Skeletal muscle cell (primary cell): ENCODE data around the gene CALR.
"Not testable (repeated sequence)": the region's sequence is repeated elsewhere in the genome, so short reads cannot be mapped to it uniquely, and the experiment has no call there.

Experiments
- DNase-seq: peaks from one replicate; pipeline ENCODE4 v3.0.0-alpha.2; 2010; ENCODE audit warnings: low read depth
- H3K4me3 ChIP-seq: 2 replicates; pipeline ENCODE4 v1.5.1; 2011; ENCODE audit warnings: low read depth, mild to moderate bottlenecking, control low read depth, low read length, moderate library complexity

CALR gene

GRCh38 chr19:12937927-12938778 is at the start of gene CALR:
CALR (plus strand) TSS chr19:12938609; CDS start chr19:12938680, 71 bp downstream.
- peak within 1 kb of the TSS; percentile 91 for H3K4me3 ChIP-seq
- DNase-seq = peak; percentile 97

- DNase-seq = not testable (repeated sequence)
- peak overlapping the region; percentile 25 for H3K4me3 ChIP-seq
Measured at GRCh38 chr19:12890299-12890786, 48.1 kb upstream of the CALR start.

GRCh38 chr19:12890787-12891552 is 47.4 kb upstream of the CALR start, which contains the start of gene GCDH:
GCDH (plus strand) TSS chr19:12891160; CDS start chr19:12891305, 145 bp downstream.
- peak within 1 kb of the TSS; percentile 92 for H3K4me3 ChIP-seq
- peak; percentile 94 for DNase-seq

GRCh38 chr19:12891553-12892021 is 46.8 kb upstream of the CALR start:
- DNase-seq = no peak
- peak overlapping the region; percentile 92 for H3K4me3 ChIP-seq

- H3K4me3 ChIP-seq = no peak overlapping the region
- DNase-seq = no peak
Measured at GRCh38 chr19:12893582-12893981, 44.8 kb upstream of the CALR start.

- H3K4me3 ChIP-seq = no peak overlapping the region
- no peak for DNase-seq
Measured at GRCh38 chr19:12896460-12896859, 41.9 kb upstream of the CALR start.

- no peak overlapping the region for H3K4me3 ChIP-seq
- no peak for DNase-seq
Measured at GRCh38 chr19:12899891-12900518, 38.4 kb upstream of the CALR start.

- DNase-seq = no peak
- H3K4me3 ChIP-seq = no peak overlapping the region
Measured at GRCh38 chr19:12907166-12907565, 31.2 kb upstream of the CALR start.

GRCh38 chr19:12912571-12912970 is 25.8 kb upstream of the CALR start:
- H3K4me3 ChIP-seq = no peak overlapping the region
- DNase-seq = no peak

- peak; percentile 47 for DNase-seq
- no peak overlapping the region for H3K4me3 ChIP-seq
Measured at GRCh38 chr19:12913011-12913561, 25.3 kb upstream of the CALR start.

- no peak for DNase-seq
- H3K4me3 ChIP-seq = no peak overlapping the region
Measured at GRCh38 chr19:12913851-12914690, 24.3 kb upstream of the CALR start.

- not testable (repeated sequence) for DNase-seq, H3K4me3 ChIP-seq
Measured at GRCh38 chr19:12915860-12916259, 22.5 kb upstream of the CALR start.

GRCh38 chr19:12918253-12918652 is 20.2 kb upstream of the CALR start:
- H3K4me3 ChIP-seq = no peak overlapping the region
- DNase-seq = no peak

GRCh38 chr19:12921047-12921446 is 17.4 kb upstream of the CALR start:
- no peak overlapping the region for H3K4me3 ChIP-seq
- DNase-seq = no peak

- H3K4me3 ChIP-seq = no peak overlapping the region
- no peak for DNase-seq
Measured at GRCh38 chr19:12922959-12923358, 15.4 kb upstream of the CALR start.

GRCh38 chr19:12924621-12925310 is 13.6 kb upstream of the CALR start:
- no peak for DNase-seq
- no peak overlapping the region for H3K4me3 ChIP-seq

GRCh38 chr19:12930002-12930645 is 8.3 kb upstream of the CALR start:
- DNase-seq = no peak

More at GRCh38 chr19:12930002-12930645, 8.3 kb upstream of the CALR start:
- no peak overlapping the region for H3K4me3 ChIP-seq
